GM19351 (cell line): Measurements from ENCODE around the gene MYOF.
"Not testable (repeated sequence)": the region's sequence is repeated elsewhere in the genome, so short reads cannot be mapped to it uniquely, and the experiment has no call there.

Source experiments
- ATAC-seq: cut with Tn5 transposase; IDR thresholded peaks from one replicate; pipeline ENCODE4 v1.9.1; 2021; ENCODE audit warnings: mild to moderate bottlenecking, moderate library complexity; ENCODE audit not compliant: unreplicated experiment

The MYOF gene

DNA sequence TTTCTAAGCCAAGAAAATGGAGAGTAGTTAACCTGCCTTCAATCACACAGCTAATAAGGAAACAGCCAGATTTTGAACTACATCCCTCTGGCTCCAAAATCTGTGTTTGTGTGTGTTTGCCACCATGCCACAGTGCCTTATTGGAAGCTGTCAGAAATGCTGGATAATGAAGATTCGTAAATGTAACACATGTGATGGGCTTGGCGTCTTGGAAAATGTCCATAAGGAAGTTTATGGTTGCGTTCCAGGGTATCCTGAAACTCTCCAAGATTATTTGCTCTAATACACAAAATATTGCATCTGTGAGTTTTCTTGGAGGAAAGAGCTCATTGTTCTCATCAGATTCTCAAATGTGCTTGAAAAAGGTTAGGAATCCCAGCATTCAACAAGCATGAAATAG lies 22.7 kb downstream of the MYOF start:
- no peak for ATAC-seq

DNA sequence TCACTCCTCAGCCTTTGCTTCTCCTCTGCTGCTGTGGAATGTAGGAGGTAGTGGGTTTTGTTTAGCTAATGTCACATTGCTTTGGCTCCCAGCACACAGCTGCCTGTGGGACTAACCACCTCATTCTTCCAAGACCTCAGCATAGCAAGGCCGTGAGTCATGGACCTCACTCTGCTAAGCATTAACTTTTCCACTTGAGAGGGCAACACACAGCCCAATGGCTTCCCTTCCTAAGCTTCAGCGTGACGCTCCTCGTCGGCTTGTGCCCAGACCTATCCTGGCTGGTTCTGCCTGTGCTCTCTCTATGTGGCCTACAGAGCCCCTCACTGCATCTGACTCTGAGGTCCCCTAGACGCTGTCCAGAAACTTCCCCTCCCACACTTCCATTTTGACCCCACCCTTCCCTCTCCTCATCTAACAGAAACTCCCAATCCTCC lies 23.3 kb downstream of the MYOF start:
- no peak for ATAC-seq

DNA sequence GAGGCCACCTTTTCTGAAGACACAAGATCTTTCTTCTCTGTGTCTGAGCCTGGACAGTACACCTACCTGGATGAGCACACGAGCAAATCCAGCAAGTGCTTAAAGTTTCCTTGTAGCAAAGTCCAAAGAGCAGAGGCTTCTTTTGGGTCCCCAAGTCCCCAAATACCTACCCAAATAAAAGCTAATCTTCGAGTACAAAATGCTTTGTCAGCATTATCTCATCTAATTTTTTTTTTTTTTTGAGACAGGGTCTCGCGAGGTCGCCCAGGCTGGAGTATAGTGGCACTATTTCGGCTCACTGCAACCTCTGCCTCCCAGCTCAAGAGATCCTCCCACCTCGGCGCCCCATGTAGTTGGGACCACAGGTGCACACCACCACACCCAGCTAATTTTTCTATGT lies 24.6 kb downstream of the MYOF start:
- no peak for ATAC-seq

DNA sequence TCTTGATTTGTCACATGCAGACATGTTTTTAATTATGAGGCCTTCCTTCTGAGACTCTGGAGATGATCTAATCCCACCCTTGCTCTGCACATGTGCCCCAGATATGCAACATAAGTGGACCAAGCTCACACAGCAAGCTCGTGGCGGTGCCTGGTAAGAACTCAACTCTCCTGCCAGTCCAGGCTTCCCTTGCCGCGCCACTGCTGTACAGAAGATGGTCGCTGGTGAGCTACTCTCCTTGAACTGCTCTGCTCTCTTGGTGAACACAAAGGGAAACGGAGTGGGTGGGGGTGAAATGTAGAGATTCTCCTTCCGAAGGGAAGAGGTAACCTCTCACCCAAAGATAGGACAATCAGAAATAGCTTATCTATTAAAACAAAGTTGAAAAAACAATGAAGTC lies 25.7 kb downstream of the MYOF start:
- no peak for ATAC-seq

DNA sequence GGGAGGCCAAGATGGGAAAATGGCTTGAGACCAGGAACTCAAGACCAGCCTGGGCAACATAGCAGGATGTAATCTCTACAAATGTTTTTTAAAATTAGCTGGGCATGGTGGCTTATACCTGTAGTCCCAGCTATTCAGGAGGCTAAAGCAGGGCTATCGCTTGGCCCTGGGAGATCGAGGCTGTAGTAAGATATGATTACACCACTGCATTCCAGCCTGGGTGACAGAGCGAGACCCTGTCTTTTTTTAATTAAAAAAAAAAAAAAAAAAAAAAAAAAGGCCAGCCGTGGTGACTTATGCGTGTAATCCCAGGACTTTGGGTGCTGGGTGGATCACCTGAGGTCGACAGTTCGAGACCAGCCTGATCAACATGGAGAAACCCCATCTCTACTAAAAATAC lies 27.4 kb downstream of the MYOF start:
- no peak for ATAC-seq

DNA sequence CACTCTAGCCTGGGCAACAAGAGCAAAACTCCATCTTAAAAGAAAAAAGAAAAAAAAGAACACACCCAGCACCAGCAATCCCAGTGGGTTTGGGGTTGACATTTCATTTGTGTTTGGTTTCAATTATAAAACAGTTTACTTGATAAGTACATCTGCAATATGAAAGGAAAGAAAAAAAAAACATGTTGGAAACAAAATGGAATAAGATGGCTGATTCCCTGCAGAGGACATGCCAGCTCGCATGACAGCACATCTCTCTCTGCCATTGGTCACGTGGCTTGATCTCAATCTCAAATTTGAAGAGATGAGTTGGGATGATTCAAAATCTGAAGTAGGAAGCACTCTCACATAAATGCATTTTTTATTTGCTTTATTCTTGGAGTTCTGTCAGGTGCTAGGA lies 28.0 kb downstream of the MYOF start:
- ATAC-seq: no peak

DNA sequence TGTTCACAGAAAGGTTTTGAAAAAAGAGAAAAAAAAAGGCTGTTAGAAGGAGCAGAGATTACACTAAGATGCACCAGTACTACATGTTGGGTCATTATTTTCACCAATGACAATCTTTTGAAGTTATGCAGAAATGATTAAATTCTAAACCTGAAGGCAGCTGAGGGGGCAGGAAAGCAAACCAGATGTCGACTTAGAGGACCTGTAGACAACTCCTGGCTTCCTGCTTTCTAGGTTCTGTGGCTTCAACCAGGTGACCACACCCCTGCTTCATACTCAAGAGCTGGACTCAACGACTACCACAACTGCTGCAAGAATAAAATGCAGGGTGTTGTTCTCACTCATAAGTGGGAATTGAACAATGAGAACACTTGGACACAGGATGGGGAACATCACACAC lies 30.0 kb downstream of the MYOF start:
- no peak for ATAC-seq

DNA sequence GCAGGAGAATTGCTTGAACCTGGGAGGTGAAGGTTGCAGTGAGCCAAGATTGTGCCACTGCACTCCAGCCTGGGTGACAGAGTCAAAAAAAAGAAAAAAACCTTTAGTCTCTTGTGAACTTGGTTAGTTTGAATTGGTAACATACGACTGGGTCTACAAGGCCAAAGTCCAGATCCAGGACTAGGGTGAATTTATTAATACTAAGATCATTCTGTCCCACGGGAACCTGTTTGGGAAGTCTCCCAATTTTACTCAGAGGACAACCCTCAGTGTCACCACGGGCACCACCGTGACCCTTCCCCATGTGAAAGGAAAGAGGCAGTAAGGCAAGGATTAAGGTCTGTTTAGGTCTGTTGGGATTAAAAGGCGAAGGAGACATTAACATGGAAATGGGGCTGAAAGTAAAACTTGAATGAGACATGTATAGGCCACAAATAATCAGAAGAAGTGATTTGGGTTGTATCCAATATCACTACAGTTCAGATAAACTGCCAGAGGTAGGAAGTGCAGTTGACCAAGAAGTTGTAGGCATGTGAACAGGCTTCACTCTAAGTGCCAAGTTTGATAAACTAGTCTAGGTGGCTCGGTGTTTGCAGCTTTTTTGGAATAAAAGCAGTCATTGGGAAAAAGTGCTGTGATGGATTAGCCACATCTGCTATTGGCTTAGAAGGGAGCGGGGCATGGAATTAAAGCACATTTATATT lies 30.7 kb downstream of the MYOF start:
- ATAC-seq: no peak

DNA sequence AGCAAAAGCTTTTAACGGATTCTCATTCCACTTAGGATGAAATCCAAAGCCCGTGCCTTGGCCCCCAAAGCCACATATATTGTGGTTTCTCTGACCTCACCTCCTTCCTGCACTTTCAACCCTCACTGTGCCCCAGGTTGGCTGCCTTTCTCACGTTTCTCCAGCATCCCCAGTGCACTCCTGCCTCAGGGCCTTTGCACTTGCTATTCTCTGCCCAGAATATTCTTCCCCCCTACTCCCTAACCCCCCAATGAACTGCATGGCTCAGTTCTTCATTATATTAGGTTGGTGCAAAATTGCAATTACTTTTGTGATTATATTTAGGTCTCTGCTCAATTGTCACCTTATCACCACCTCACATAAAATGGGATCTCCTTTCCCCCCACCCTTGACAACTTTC lies 34.2 kb downstream of the MYOF start:
- ATAC-seq: no peak

DNA sequence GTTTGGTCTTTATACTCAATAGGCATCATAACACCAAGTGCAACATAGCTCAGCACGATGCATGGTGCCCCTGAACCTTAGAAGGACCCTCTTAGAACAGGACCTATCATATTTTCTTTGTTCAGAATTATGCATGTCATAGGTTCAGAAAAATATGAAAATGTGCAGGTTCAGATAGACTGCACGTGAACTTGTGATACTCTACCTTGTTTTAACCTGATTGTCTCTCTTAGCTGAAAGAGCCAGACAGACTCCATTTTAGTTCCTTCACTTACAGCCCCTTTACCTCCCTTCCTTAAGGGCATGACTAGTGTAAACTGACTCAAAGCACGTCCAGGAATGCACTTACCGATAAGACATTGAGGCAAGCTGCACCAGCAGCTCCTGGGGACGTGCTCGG lies 35.1 kb downstream of the MYOF start:
- ATAC-seq: no peak

DNA sequence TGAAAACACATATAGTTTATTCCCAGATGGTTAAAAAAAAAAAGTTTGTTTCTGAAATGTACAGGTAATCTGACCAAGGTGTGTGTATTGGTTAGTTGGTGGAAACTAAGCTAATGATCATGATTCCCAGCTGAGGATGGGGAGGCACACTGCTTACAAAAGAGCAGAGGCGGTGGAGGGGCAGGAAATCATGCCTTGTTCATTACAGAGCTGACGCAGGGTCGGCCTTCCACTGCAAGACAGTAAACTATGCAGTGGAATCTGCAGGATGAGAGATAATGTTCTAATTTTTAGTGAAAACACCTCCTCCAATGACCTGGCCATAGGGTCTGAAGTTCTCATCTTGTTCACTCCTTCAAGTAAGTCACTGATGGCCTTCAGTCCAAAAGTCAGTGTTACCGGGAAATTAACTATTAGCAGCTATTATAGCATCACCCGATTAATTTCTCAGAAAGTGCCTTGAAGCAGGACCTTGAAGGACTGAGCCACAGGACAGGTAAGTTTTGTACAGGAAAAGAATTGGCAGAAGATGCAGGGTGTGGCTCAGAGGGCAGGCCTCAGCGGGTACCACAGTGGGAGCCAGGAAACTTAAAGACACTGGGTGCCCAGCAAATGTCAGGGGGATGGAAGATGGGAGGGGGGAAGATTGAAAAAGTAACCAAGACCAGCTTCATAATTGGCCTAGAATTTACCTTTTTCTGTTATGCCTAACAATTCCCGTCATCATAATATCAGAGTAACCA lies 36.0 kb downstream of the MYOF start:
- no peak for ATAC-seq

DNA sequence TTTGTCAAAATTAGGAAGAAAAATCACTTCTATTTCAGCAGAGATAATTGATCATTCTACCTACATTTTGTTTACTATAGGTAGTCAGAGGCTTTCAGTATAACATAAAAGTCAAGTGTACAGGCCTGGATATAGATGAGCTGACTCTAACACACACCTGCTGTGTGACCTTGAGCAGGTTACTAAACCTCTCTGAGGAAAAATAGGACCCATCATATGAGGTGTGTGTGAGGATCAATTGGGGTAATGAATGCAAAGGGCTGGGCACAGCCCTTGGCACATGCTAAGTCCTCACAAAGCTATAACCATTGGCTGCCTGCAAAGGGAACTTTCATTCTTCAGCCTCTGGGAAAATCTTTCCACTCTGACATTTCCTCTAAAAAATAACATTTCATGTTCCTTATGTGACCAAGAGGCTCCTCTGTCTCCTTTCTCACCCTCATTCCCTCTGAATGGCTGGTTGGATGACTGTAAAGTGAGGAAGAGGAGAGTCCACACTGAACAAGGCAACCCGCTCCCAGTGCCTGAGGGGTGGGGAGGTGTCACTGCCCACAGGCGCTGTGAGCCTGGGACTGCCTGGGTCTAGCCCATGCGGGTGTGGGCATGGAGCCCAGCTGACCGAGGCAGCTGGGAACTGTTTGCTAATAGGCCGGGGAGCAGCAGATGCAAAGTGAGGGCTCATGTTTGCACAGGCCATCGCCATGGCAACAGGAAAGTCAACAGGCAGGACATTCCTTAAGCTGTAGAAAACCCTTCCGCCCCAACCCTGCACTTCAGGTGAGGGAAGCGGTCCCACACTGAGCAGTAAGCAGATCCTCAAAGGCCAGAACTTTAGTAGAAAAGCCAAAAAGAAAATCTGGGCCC lies 36.8 kb downstream of the MYOF start:
- no peak for ATAC-seq

DNA sequence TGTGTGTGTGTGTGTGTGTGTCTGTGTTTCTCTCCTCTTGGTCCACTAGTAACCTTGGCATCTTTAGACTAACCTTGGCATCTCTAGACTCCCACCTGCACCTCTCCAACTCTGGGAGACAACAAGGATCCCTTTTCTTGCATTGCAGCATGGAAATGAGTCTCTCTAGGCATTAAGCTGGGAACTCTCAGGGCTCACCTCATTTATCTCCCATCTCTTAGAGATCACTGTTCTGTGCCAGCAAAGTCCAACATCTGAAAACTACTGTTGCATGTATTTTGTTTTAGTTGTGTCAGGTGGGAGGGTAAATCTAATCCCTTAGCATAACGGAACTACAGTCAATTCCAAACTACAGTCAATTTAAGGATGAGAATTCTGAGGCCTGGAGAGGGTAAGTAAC lies 38.7 kb downstream of the MYOF start:
- no peak for ATAC-seq

DNA sequence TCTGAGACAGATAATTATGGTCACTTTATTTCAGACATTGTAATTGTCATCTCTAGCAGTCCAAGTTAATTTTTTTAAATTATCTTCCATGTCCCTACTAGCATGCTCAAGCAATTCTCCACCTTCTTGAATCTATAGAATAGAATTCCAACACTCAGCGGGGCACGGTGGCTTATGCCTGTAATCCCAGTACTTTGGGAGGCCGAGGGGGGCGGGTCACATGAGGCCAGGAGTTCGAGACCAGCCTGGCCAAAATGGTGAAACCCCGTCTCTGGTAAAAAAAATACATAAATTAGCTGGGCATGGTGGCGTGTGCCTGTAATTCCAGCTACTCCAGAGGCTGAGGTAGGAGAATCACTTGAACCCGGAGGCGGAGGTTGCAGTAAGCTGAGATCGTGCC lies 39.4 kb downstream of the MYOF start:
- ATAC-seq: not testable (repeated sequence)

DNA sequence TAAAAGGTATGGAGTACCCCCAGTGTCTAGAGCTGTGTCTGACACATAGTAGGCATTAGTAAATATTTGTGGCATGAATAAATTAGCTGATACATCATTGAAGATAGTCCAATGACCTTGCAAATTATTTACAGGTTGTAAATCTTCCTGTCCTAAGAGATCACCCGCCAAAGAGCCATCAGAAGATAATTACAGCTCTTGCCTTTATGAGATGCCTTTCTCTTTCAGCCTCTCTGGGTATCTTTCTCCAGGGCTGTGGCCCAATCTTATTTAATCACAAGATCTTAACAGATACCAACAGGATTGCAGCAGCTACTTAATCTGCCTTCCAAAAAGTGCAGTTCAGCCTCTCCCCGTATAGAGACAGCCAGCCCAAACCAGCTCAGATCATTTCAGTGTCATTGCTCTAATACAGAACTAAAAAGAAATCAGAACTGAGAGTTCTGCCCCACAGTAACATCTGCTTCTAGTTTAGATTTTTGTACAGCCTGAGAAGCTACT lies 41.5 kb downstream of the MYOF start:
- ATAC-seq: no peak

DNA sequence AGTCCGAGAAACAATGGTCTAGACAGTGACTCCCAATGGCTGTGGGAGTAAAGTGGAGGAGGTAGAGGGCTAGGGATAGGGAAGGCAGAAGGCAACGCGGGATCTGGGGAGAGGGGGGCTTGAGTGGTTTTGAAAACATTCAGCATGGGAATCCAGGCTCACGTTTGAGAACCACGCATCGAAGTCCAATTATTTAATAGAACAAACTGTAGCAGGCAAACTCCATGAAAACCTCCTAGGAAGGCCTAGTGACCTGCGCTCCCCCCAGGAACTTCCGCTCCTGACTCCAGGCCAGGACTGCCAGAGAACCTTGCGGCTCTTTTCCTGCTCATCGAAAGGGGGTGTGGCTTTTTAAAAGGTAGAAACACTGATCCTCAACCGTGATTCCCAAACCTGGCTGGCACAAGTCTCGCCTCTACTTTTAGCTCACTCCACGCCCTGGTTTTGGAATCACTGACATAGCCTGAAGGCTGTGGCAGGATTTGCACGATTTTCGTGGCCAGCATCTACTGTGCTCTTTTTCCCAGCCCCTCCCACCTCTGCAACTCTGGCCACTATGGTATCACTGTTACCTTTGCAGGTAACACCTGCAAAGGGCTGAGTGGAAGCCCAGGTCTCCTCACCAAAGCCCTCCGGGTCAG lies 43.4 kb downstream of the MYOF start:
- ATAC-seq: no peak

DNA sequence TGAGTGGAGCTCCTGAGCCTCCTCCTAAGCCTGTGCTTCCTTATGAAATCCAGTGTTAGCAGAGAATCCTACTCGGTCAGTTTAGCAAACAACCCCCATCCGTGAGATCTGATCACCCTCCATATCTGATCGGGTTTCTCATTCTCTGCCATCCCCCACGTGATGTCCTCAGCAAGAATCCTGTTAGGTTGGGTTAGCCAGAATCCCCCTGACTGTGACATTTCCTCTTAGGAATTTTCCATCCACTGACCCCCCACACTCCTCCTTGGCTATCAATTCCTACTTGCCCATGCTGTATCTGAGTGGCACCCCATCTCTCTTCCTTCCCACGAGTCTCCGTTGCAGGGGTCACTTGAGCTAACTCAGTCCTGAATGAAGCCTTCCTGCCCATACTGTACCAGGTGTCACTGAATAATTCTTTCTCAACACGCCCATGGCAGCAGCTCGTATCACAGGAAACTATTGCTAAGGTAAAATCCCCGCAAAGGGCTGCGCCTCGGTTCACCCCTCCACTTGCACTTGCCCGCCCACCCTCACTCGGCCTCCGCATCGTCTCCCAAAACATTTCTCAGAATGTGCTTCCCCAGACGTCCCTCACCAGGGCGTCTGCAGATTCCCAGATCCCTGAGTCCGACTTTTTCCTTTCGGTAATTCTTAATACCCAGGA lies 44.1 kb downstream of the MYOF start:
- no peak for ATAC-seq

DNA sequence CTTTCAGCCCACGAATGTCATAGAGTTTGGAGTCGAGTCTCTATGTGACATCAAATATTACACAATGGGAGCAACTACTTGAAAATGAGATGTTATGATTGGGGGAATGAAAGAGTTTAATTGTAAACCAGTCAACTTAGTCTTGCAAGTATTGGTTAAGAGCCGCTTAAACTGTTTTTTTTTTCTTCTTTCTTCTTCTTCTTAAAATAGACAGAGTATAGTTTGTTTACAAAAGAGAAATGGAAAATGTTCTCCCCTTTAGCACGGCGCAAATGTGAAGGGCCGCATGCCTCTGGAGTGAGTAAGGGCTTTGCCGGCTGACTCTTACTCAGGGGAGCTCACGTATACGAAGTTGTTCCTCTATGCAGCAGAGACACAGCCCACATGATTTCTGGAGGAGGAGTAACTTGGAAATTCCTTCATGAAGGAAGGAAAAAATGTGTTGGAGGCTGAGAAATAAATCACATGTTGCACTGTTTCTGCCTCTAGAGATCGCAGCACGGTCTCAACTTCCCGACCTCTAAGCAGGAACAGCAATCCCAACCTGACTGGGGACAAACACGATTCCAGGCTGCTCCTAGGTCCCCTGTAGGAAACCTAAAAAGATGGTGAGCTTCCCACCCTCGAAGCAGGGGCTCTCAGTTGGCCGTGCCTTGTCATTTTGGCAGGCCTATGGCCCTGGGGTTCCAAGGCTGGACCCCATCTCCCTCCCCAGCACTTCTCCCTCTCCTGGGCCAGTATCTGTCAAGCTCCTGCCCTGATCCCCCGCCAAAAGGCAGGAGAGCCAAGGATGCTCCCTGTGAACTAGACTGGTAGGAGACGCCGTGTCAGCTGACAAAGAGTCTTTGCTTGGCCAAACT lies 44.8 kb downstream of the MYOF start:
- no peak for ATAC-seq

DNA sequence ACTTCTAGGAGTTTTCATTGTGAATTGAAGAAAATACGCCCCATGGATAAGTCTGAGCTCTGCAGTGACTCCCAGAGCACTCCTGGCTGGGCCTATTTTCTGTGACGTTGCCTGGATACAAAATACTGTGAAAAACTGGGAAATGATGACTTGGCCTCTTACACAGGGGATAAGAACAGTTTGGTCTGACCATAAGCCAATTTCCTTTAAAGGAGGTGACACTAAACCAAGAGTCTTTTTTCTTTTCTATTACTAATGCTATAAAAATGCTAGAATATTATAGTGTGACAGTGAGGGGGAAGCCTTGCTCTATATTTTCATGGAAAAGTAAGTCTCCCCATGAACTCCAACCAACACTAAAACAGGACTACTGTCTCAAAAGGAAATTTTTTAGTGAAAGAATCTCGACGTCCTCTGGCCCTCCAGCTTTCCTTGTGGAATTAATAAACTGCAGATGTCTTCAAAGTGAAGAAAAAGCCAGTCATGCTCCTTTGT lies 45.5 kb downstream of the MYOF start:
- ATAC-seq: no peak
